ENCODE data around the gene PRKCE.

PRKCE gene

DNA sequence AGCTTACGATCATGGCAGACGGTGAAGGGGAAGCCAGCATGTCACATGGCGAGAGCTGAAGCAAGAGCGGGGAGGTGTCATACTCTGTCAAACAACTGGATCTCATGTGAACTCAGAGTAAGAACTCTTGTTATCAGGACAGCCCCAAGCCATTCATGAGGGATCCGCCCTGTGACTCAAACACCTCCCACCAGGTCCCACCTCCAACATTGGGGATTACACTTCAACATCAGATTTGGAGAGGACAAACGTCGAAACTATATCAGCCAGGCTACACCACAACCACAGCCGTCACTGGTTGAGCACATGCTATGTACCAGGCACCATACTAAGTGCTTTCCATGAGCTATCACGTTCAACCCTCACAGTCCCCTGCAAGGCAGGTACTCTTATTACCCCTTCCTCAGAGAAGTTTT is 293.8 kb downstream of the PRKCE start:
- in situ Hi-C loops (cut with MboI; ENCODE audit: low sequenced_read_pairs) = loop anchor here (25.0 kb wide), 1 partner anchor 958 kb away; no protein-coding TSS in a partner anchor

- in situ Hi-C loops (cut with MboI; ENCODE audit: low sequenced_read_pairs) = loop anchor here (25.0 kb wide), 1 partner anchor 959 kb away; no protein-coding TSS in a partner anchor
Measured at GRCh38 chr2:45946023-45946422, 294.5 kb downstream of the PRKCE start.

GRCh38 chr2:45950606-45951005 is 299.1 kb downstream of the PRKCE start:
- in situ Hi-C loops (cut with MboI; ENCODE audit: low sequenced_read_pairs) = no loop called here

- in situ Hi-C loops (cut with MboI; ENCODE audit: low sequenced_read_pairs) = no loop called here
Measured at GRCh38 chr2:45951025-45951727, 299.7 kb downstream of the PRKCE start.

GRCh38 chr2:45952591-45952990 is 301.1 kb downstream of the PRKCE start:
- in situ Hi-C loops (cut with MboI; ENCODE audit: low sequenced_read_pairs) = no loop called here

GRCh38 chr2:45953376-45954027 is 302.0 kb downstream of the PRKCE start:
- in situ Hi-C loops (cut with MboI; ENCODE audit: low sequenced_read_pairs) = no loop called here

DNA sequence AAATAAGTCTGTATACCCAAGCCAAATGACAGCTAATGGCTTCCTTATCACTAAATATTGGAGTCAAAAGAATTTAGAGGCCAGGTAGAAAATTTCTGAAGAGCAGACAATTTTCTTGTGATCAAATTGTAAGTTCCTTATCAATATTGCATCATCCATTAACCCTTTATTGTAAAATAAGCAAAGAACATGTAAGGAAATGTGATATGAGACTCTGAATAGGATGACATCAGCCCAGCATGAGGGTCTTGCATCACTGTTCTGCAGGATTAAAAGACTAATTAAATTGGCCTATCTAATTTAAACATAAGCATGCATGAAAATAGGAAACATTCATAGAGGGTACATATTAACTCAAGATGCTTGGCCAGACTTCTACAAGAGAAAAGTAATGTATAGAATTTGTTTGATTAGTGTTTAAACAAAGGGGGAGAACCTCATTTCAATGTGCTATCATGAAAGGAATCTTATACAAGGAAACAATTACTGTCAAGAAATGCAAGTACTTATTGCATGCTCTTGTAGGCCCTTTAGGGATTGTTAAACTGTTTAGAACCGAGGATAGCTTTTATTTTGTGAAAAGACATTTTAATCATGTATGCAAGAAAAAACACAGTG is 302.9 kb downstream of the PRKCE start:
- in situ Hi-C loops (cut with MboI; ENCODE audit: low sequenced_read_pairs) = no loop called here

DNA sequence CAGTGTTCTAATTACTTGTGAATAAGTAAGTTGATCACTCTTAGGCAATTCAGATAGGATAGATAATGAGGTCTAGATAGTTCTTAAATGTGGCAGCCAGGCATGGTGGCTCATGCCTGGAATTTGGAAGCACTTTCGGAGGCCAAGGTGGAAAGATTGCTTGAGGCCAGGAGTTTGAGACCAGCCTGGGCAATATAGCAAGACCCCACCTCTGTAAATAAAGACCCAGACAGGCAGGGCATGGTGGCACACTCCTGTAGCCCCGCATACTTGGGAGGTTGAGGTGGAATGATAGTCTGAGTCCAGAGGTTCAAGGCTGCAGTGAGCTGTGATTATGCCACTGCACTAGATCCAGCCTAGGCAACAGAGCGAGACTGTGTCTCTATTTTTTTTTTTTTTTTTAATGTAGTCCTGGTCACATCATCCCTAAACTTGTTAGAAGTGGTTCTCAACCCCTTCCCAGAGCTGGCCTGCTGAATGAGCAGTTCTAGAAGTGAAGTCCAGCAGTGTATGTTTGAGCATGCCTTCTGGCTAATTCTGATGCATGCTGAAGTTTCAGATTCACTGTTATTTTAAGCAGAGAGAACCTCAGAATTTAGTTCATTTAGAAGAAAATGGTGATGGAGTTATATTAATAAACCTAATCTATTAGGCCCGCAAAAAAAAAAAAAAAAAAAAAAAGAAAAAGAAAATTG is 306.2 kb downstream of the PRKCE start:
- in situ Hi-C loops (cut with MboI; ENCODE audit: low sequenced_read_pairs) = no loop called here

DNA sequence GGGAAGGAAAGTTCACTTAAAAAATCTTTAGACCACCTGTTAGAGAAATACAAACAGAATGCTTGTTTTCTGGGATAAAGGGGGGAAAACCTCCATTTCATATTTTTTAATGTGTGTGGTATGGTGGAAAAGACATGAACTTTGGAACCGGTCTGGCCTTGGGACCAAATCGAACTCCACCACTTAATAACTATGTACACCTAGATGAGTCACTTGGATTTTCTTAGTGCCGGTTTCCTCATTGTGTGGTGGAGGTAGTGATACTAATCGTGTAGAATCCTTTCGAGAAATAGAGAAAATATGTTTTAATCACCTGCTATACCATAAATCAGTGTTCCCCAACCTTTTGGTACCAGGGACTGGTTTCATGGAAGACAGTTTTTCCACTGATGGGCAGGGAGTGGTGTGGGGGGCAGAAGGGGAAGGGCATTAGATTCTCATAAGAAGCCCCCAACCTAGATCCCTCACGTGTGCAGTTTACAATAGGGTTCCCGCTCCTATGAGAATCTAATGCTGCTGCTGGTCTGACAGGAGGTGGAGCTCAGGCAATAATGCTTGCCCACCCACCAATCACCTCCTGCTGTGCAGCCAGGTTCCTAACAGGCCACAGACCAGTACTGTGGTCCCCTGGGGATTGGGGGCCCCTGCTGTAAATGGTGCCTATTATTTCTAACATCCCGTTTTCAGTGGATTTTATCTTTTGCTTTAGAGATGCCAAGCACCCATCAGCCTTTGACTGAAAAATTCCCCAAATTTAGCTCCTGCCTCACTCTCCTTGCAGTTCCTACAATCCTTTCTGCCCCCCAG is 308.8 kb downstream of the PRKCE start:
- in situ Hi-C loops (cut with MboI; ENCODE audit: low sequenced_read_pairs) = no loop called here

DNA sequence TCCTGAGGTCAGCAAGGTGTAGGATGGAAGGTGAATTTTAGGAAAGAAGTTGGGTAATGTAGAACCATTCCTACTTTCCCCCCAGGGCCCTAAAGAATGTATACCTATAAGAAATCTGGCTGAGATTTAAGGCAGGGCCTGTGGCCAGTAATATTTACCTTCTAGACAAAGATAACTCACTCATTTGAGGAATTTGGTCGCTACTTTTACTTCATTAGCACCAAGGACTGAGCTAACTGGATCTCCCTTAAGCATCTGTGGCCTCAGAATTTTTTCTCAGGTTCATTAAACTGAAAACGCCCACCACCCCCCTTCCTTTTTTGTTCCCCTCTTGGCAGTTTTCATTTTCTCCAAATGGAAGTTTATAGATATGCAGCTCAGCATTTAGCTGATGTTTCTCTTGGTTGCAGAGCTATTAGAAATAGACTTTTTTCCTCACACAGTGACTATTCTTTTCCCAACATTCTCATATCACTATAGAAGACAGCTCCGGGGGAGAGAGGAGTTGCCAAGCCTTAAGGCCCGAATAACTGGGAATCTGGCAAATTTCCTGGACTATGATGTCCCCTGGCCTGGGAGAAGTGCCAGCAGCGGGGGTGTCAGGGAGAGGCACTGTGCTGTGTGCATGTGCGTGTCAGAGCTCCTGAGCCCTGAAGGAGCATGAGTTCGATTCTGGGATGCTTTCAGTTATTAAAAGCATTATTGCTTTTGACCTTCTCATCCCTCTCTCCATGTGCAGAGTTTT is 310.9 kb downstream of the PRKCE start:
- in situ Hi-C loops (cut with MboI; ENCODE audit: low sequenced_read_pairs) = no loop called here

DNA sequence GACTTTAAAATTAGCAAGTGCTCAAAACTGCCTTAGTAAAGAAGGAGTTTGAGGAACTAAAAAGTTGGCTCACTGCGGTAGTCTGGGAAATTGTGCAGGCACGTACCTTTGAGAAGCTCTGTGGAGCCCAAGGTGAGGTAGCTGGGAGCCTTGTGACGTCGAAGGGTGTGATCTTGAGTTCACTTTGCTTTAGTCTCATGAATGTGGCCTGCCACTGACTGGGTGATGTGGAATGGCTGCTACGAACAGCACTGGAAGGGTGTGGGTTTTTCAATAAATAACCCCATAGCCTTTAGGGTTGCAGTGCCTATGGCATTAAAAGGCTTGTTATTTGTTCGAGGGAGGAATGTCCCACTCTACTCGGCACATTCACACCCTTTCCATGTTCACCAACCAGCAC is 312.3 kb downstream of the PRKCE start:
- in situ Hi-C loops (cut with MboI; ENCODE audit: low sequenced_read_pairs) = no loop called here

DNA sequence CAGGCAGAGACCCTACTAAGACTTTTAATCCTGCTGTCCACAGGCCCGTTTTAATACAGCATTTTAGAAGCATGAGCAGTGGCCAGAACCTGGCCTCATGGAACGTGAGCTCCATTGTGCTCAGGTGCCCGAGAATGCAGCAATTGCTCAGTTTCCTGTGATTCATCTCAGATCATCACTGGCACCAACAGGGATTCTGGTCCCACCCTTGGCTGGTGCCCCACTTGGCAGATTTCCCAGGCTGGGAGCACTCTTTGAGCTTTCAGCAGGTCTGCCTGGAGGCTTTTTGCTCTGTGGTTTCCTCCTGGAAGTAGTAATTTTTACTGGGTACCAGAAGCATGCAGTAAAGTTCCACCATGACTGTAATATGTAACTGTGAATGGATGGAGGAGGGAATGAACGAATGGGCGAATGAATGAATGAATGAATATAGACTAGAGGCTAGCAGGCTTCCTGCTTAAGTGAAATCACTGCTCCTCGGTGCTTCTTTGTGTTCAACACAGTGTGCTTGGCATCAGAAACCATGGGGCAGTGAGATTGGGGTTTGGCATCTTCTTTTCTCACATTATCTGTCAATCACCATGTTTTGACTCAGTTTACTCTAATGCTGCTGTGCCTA is 312.9 kb downstream of the PRKCE start:
- in situ Hi-C loops (cut with MboI; ENCODE audit: low sequenced_read_pairs) = no loop called here

- in situ Hi-C loops (cut with MboI; ENCODE audit: low sequenced_read_pairs) = no loop called here
Measured at GRCh38 chr2:45964906-45965305, 313.4 kb downstream of the PRKCE start.

- in situ Hi-C loops (cut with MboI; ENCODE audit: low sequenced_read_pairs) = no loop called here
Measured at GRCh38 chr2:45965871-45966498, 314.5 kb downstream of the PRKCE start.

- in situ Hi-C loops (cut with MboI; ENCODE audit: low sequenced_read_pairs) = no loop called here
Measured at GRCh38 chr2:45968946-45969584, 317.6 kb downstream of the PRKCE start.

- in situ Hi-C loops (cut with MboI; ENCODE audit: low sequenced_read_pairs) = no loop called here
Measured at GRCh38 chr2:45973426-45973825, 322.0 kb downstream of the PRKCE start.

- in situ Hi-C loops (cut with MboI; ENCODE audit: low sequenced_read_pairs) = no loop called here
Measured at GRCh38 chr2:45974056-45974455, 322.6 kb downstream of the PRKCE start.

DNA sequence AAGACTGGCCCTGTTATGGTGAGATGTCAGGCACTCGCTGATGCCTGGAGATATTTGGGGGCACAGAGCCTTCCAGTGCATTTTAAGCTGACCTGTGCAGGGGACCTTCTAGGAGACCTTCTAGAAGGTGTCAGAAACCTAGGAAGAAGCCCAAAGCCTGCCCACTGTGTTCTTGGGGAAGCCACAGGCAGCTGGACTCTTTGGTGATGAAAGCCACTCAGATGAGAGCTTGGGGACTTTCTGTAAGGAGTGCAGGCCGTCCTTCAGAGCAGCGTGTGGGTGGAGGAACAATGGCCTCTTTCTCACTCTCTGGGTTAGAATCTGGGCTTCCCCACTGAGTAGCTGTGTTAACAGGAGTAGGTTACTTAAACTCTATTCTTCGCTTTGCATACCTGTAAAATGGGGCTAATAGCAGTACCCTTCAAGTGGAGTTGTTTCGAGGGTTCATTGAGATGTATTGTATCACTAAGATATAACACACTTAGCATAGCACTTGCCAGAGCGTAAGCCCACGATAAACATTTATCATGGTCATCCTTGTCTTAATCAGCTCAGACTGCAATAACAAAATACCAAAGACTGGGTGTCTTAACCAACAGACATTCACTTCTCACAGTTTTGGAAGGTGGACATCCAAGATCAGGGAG is 323.4 kb downstream of the PRKCE start:
- in situ Hi-C loops (cut with MboI; ENCODE audit: low sequenced_read_pairs) = no loop called here

All from HL-60/S4 (cell line).